Nephron progenitor cell (in vitro differentiated cells): Measurements from ENCODE around the gene FAM3C.
A peak's percentile ranks its signal among the peaks of the same experiment; 100 is the strongest.

Experiments
- DNase-seq: peaks from one replicate; pipeline ENCODE4 v3.0.0; 2021
- H3K27ac Mint-ChIP-seq: 2 replicates; pipeline ENCODE4 v1.8.0; 2021; ENCODE audit warnings: mild to moderate bottlenecking, moderate library complexity, mixed read lengths
- H3K27me3 Mint-ChIP-seq: 2 replicates; pipeline ENCODE4 v1.8.0; 2021; ENCODE audit warnings: mild to moderate bottlenecking, low read depth, mixed read lengths; ENCODE audit not compliant: poor library complexity
- H3K36me3 Mint-ChIP-seq: 2 replicates; pipeline ENCODE4 v1.8.0; 2021; ENCODE audit warnings: low read depth, mixed read lengths
- H3K4me1 Mint-ChIP-seq: 2 replicates; pipeline ENCODE4 v1.8.0; 2021; ENCODE audit warnings: mixed read lengths
- H3K4me3 Mint-ChIP-seq: 2 replicates; pipeline ENCODE4 v1.8.0; 2021; ENCODE audit warnings: mild to moderate bottlenecking, moderate library complexity, mixed read lengths
- H3K9me3 Mint-ChIP-seq: 2 replicates; pipeline ENCODE4 v1.8.0; 2021; ENCODE audit warnings: mild to moderate bottlenecking, moderate library complexity, mixed read lengths
- CTCF ChIP-seq: fragments of 200-600 bp; sonication (generic); IDR thresholded peaks from 2 replicates; pipeline ENCODE4 v1.5.0; 2021; ENCODE audit warnings: antibody characterized with exemption

The FAM3C gene

GRCh38 chr7:121371367-121371766 lies 24.7 kb downstream of the FAM3C start:
- DNase-seq: no peak
- Mint-ChIP-seq H3K4me1 (no peaks in the 10 kb centered on the region), H3K4me3 (no peak overlapping the region), H3K9me3 (no peaks in the 10 kb centered on the region), H3K36me3 (peaks cover 51% of the 10 kb centered on the region), H3K27ac (peak overlapping the region; percentile 30), H3K27me3 (no peaks in the 10 kb centered on the region)
- TF ChIP-seq CTCF: no peak

GRCh38 chr7:121369462-121369861 lies 26.6 kb downstream of the FAM3C start:
- no peak for DNase-seq
- TF ChIP-seq CTCF: no peak
- H3K27ac Mint-ChIP-seq: peak overlapping the region; percentile 18
- H3K9me3 Mint-ChIP-seq: no peaks in the 10 kb centered on the region
- no peaks in the 10 kb centered on the region for H3K27me3 Mint-ChIP-seq
- H3K36me3 Mint-ChIP-seq: peaks cover 38% of the 10 kb centered on the region
- H3K4me3 Mint-ChIP-seq: no peak overlapping the region
- H3K4me1 Mint-ChIP-seq: no peaks in the 10 kb centered on the region

- Mint-ChIP-seq H3K36me3 (peaks cover 49% of the 10 kb centered on the region), H3K27ac (no peak overlapping the region), H3K4me1 (no peaks in the 10 kb centered on the region), H3K4me3 (no peak overlapping the region), H3K9me3 (no peaks in the 10 kb centered on the region), H3K27me3 (no peaks in the 10 kb centered on the region)
- DNase-seq: no peak
- peak; percentile 63 for TF ChIP-seq CTCF
Observed at GRCh38 chr7:121366852-121367431, 29.2 kb downstream of the FAM3C start.

GRCh38 chr7:121360564-121360963 lies 35.5 kb downstream of the FAM3C start:
- H3K4me3 Mint-ChIP-seq: no peak overlapping the region
- DNase-seq: no peak
- no peak for TF ChIP-seq CTCF
- no peaks in the 10 kb centered on the region for H3K9me3 Mint-ChIP-seq
- H3K4me1 Mint-ChIP-seq: no peaks in the 10 kb centered on the region
- H3K27ac Mint-ChIP-seq: no peak overlapping the region
- peaks cover 61% of the 10 kb centered on the region for H3K36me3 Mint-ChIP-seq
- H3K27me3 Mint-ChIP-seq: no peaks in the 10 kb centered on the region

- H3K4me3 Mint-ChIP-seq: no peak overlapping the region
- DNase-seq: no peak
- no peak overlapping the region for H3K27ac Mint-ChIP-seq
- H3K27me3 Mint-ChIP-seq: no peaks in the 10 kb centered on the region
- H3K4me1 Mint-ChIP-seq: no peaks in the 10 kb centered on the region
- H3K36me3 Mint-ChIP-seq: peaks cover 70% of the 10 kb centered on the region
- TF ChIP-seq CTCF: no peak
- H3K9me3 Mint-ChIP-seq: no peaks in the 10 kb centered on the region
Observed at GRCh38 chr7:121355574-121355973, 40.5 kb downstream of the FAM3C start.

- no peaks in the 10 kb centered on the region for H3K27me3 Mint-ChIP-seq
- peaks cover 3% of the 10 kb centered on the region for H3K4me1 Mint-ChIP-seq
- peaks cover 63% of the 10 kb centered on the region for H3K36me3 Mint-ChIP-seq
Observed at GRCh38 chr7:121352323-121352722, 43.8 kb downstream of the FAM3C start.

More at GRCh38 chr7:121352323-121352722, 43.8 kb downstream of the FAM3C start:
- no peak for DNase-seq
- no peaks in the 10 kb centered on the region for H3K9me3 Mint-ChIP-seq
- no peak overlapping the region for H3K4me3 Mint-ChIP-seq
- H3K27ac Mint-ChIP-seq: peak overlapping the region; percentile 81
- TF ChIP-seq CTCF: no peak
